Stimulated activated CD4-positive, alpha-beta T cell treated with anti-CD3 and anti-CD28 coated beads, TNF-alpha, amount 100 ng/mL, for 24 hours (primary cell): Measurements from ENCODE around the gene MYG1.
A peak's percentile ranks its signal among the peaks of the same experiment; 100 is the strongest.
"Not testable (repeated sequence)": the region's sequence is repeated elsewhere in the genome, so short reads cannot be mapped to it uniquely, and the experiment has no call there.

ENCODE experiments used
- DNase-seq, 3 experiments: peaks; one replicate each; pipeline ENCODE4 v3.0.0-alpha.2; 2020; ENCODE audit warnings: low read depth in 3 of 3

The MYG1 gene

GRCh38 chr12:53327435-53328042, 28.0 kb downstream of the MYG1 start:
- no peak for DNase-seq

GRCh38 chr12:53328043-53328435, 28.5 kb downstream of the MYG1 start:
- no peak for DNase-seq

GRCh38 chr12:53330671-53331070, 31.2 kb downstream of the MYG1 start:
- DNase-seq, result no peak

GRCh38 chr12:53332339-53332738, 32.8 kb downstream of the MYG1 start:
- DNase-seq, result not testable (repeated sequence)

GRCh38 chr12:53332744-53333143, 33.2 kb downstream of the MYG1 start:
- no peak for DNase-seq

- no peak for DNase-seq
These were observed 33.8 kb downstream of the MYG1 start for GRCh38 chr12:53333289-53333688.

GRCh38 chr12:53333845-53334244, 34.4 kb downstream of the MYG1 start:
- DNase-seq, result no peak

GRCh38 chr12:53334822-53335221, 35.3 kb downstream of the MYG1 start:
- no peak for DNase-seq

- no peak for DNase-seq
These were observed 36.7 kb downstream of the MYG1 start, which contains the start of gene SP7 for GRCh38 chr12:53336181-53336681. TSS of gene SP7 (minus strand) at chr12:53336354. CDS start at chr12:53335646, 708 bp downstream.

- no peak for DNase-seq
These were observed 38.5 kb downstream of the MYG1 start for GRCh38 chr12:53338017-53338416.

- DNase-seq, result no peak
These were observed 39.4 kb downstream of the MYG1 start for GRCh38 chr12:53338916-53339315.

GRCh38 chr12:53340398-53340797, 40.9 kb downstream of the MYG1 start:
- no peak for DNase-seq

- no peak for DNase-seq
These were observed 44.0 kb downstream of the MYG1 start for GRCh38 chr12:53343449-53343848.

GRCh38 chr12:53343969-53344368, 44.5 kb downstream of the MYG1 start:
- DNase-seq, result no peak

- no peak for DNase-seq
These were observed 45.0 kb downstream of the MYG1 start for GRCh38 chr12:53344487-53344823.

- peak in 2 of 3 experiments; percentile 49 to 73 for DNase-seq
These were observed 45.5 kb downstream of the MYG1 start for GRCh38 chr12:53344824-53345485.

GRCh38 chr12:53345486-53346188, 46.1 kb downstream of the MYG1 start:
- DNase-seq, result no peak

GRCh38 chr12:53346491-53346890, 47.0 kb downstream of the MYG1 start:
- no peak for DNase-seq

GRCh38 chr12:53347905-53348304, 48.4 kb downstream of the MYG1 start:
- no peak for DNase-seq

- DNase-seq, result peak; percentile 66 to 82 (median 77)
These were observed 53.1 kb downstream of the MYG1 start for GRCh38 chr12:53352331-53353256.

GRCh38 chr12:53353257-53353655, 53.8 kb downstream of the MYG1 start:
- DNase-seq, result no peak

GRCh38 chr12:53355121-53355520, 55.6 kb downstream of the MYG1 start:
- no peak for DNase-seq
